Stimulated activated CD8-positive, alpha-beta memory T cell treated with anti-CD3 and anti-CD28 coated beads, Interleukin-2, amount 100 ng/mL, for 48 hours (primary cell): Measurements from ENCODE around the gene NSF.
"Not testable (repeated sequence)": the region's sequence is repeated elsewhere in the genome, so short reads cannot be mapped to it uniquely, and the experiment has no call there.

ENCODE experiments used
- DNase-seq, 2 donors: peaks; one replicate each; pipeline ENCODE4 v3.0.0-alpha.2; 2020; ENCODE audit warnings: low read depth in 2 of 2

NSF gene

GRCh38 chr17:46756081-46756735 lies 165.7 kb downstream of the NSF start:
- DNase-seq, result no peak

GRCh38 chr17:46756861-46757260 lies 166.4 kb downstream of the NSF start:
- DNase-seq, result no peak

- not testable (repeated sequence) for DNase-seq
Measured at GRCh38 chr17:46757588-46757987, 167.1 kb downstream of the NSF start.

GRCh38 chr17:46758614-46759013 lies 168.1 kb downstream of the NSF start:
- DNase-seq, result no peak

- no peak for DNase-seq
Measured at GRCh38 chr17:46759141-46759540, 168.7 kb downstream of the NSF start.

- DNase-seq, result no peak
Measured at GRCh38 chr17:46763416-46763815, 172.9 kb downstream of the NSF start.

- DNase-seq, result no peak
Measured at GRCh38 chr17:46764000-46764708, 173.7 kb downstream of the NSF start.

- DNase-seq, result no peak
Measured at GRCh38 chr17:46764709-46765401, 174.4 kb downstream of the NSF start.

- DNase-seq, result no peak
Measured at GRCh38 chr17:46765453-46765852, 175.0 kb downstream of the NSF start.

- no peak for DNase-seq
Measured at GRCh38 chr17:46766493-46767491, 176.3 kb downstream of the NSF start.

- no peak for DNase-seq
Measured at GRCh38 chr17:46768540-46768870, 178.0 kb downstream of the NSF start.

- not testable (repeated sequence) for DNase-seq
Measured at GRCh38 chr17:46768896-46769295, 178.4 kb downstream of the NSF start.

GRCh38 chr17:46769531-46770438 lies 179.3 kb downstream of the NSF start:
- no peak for DNase-seq

- no peak for DNase-seq
Measured at GRCh38 chr17:46770439-46770817, 180.0 kb downstream of the NSF start.

GRCh38 chr17:46770818-46771560 lies 180.5 kb downstream of the NSF start:
- DNase-seq, result no peak

- DNase-seq, result no peak
Measured at GRCh38 chr17:46771561-46772474, 181.3 kb downstream of the NSF start.

- no peak for DNase-seq
Measured at GRCh38 chr17:46772475-46773220, 182.2 kb downstream of the NSF start.

- DNase-seq, result no peak
Measured at GRCh38 chr17:46773221-46773605, 182.7 kb downstream of the NSF start.
